GM19468 (cell line): Measurements from ENCODE around the gene ZNF736.

ENCODE experiments used
- ATAC-seq: cut with Tn5 transposase; IDR thresholded peaks from one replicate; pipeline ENCODE4 v1.9.1; 2021; ENCODE audit warnings: mild to moderate bottlenecking, moderate library complexity, moderate number of reproducible peaks; ENCODE audit not compliant: unreplicated experiment; ENCODE audit errors: extremely low read depth

Gene ZNF736

GRCh38 chr7:64400401-64400800, 86.6 kb downstream of the ZNF736 start:
- no peak for ATAC-seq
